Activated CD8-positive, alpha-beta memory T cell treated with anti-CD3 and anti-CD28 coated beads, Interleukin-2, amount 50 U/mL, for 24 hours (primary cell): ENCODE data around the gene GPC3.
"Not testable (repeated sequence)": the region's sequence is repeated elsewhere in the genome, so short reads cannot be mapped to it uniquely, and the experiment has no call there.

ENCODE experiments used
- DNase-seq: peaks from one replicate; pipeline ENCODE4 v3.0.0-alpha.2; 2020; ENCODE audit errors: extremely low read depth

Gene GPC3

GRCh38 chrX:133559909-133560308 is 425.5 kb downstream of the GPC3 start:
- no peak for DNase-seq

GRCh38 chrX:133555782-133556458 is 429.5 kb downstream of the GPC3 start:
- no peak for DNase-seq

- DNase-seq, result no peak
Measured at GRCh38 chrX:133550665-133551485, 434.5 kb downstream of the GPC3 start.

GRCh38 chrX:133549295-133549933 is 436.0 kb downstream of the GPC3 start:
- DNase-seq, result no peak

- no peak for DNase-seq
Measured at GRCh38 chrX:133546441-133546840, 439.0 kb downstream of the GPC3 start.

- no peak for DNase-seq
Measured at GRCh38 chrX:133544778-133545177, 440.6 kb downstream of the GPC3 start.

- no peak for DNase-seq
Measured at GRCh38 chrX:133544115-133544514, 441.3 kb downstream of the GPC3 start.

- DNase-seq, result no peak
Measured at GRCh38 chrX:133543654-133544053, 441.7 kb downstream of the GPC3 start.

GRCh38 chrX:133542476-133542875 is 442.9 kb downstream of the GPC3 start:
- no peak for DNase-seq

GRCh38 chrX:133541021-133541420 is 444.4 kb downstream of the GPC3 start:
- DNase-seq, result no peak

GRCh38 chrX:133538148-133538547 is 447.2 kb downstream of the GPC3 start:
- no peak for DNase-seq

- no peak for DNase-seq
Measured at GRCh38 chrX:133537142-133537541, 448.3 kb downstream of the GPC3 start.

GRCh38 chrX:133535066-133535465 is 450.3 kb downstream of the GPC3 start:
- DNase-seq, result no peak

GRCh38 chrX:133534172-133534571 is 451.2 kb downstream of the GPC3 start:
- DNase-seq, result no peak

- DNase-seq, result no peak
Measured at GRCh38 chrX:133533249-133533648, 452.1 kb downstream of the GPC3 start.

GRCh38 chrX:133530960-133531359 is 454.4 kb downstream of the GPC3 start:
- no peak for DNase-seq

- no peak for DNase-seq
Measured at GRCh38 chrX:133529578-133529977, 455.8 kb downstream of the GPC3 start.

- DNase-seq, result no peak
Measured at GRCh38 chrX:133527825-133528224, 457.6 kb downstream of the GPC3 start.

GRCh38 chrX:133527415-133527814 is 458.0 kb downstream of the GPC3 start:
- DNase-seq, result no peak

- not testable (repeated sequence) for DNase-seq
Measured at GRCh38 chrX:133526773-133527172, 458.6 kb downstream of the GPC3 start.

GRCh38 chrX:133523526-133523925 is 461.9 kb downstream of the GPC3 start:
- no peak for DNase-seq

- DNase-seq, result no peak
Measured at GRCh38 chrX:133523081-133523487, 462.3 kb downstream of the GPC3 start.

- DNase-seq, result no peak
Measured at GRCh38 chrX:133516686-133517085, 468.7 kb downstream of the GPC3 start.
